Measurements from ENCODE around the gene PGAP3.

PGAP3 gene

DNA sequence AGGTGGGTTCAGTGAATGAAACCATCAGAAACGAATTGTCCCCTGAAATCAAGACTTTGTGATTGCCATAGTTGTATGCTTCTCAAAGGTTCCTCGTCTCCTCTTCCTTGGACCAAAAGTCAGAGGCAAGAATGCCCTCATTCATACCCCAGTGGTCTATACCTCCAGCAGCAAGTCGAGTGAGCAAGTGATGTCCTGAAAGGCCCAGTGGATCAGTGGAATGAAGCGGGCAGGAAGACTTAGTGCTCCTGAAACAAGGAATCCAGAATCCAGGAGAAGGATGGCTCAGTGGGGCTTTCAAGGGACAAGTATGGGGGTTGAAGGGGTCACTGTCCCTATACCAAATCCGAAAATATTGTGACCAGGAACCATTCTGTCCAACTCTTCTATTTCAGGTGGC, 6.7 kb upstream of the PGAP3 start:
- no peak for DNase-seq

DNA sequence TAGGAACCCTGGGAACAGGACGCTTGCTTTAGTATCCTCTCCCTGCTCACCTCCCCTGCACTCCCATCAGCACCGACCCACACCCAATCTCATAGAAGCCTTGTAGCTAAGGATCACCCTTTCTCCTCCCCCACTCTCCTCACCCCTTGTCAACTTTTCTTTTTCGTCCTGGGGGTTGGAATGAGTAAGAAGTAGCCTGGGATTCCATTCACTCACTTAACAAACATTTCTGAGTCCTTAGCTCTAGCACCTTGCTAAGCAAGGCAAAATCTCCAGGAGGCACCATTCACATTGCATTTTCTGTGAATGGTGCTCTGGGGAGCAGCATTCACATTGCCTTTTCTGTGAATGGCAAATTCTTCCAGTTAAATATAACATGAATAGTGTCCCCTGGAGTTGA, 1.1 kb upstream of the PGAP3 start:
- no peak for DNase-seq

DNA sequence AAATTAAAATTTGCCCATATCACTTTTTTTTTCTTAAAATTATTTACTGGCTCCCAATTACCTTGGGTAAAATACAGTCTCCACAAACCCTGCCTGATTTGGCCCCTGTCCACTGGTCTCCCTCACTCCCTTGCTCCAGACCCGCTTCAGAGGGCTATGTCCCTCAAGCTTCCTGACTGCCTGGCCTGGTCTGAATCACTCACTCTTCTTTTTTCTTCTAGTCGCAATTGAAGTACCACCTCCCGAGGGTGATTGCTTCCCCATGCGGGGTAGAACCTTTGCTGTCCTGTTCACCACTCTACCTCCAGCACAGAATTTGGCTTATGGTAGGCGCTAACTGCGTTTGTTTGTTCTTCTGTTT, 598 bp upstream of the PGAP3 start:
- no peak for DNase-seq

DNA sequence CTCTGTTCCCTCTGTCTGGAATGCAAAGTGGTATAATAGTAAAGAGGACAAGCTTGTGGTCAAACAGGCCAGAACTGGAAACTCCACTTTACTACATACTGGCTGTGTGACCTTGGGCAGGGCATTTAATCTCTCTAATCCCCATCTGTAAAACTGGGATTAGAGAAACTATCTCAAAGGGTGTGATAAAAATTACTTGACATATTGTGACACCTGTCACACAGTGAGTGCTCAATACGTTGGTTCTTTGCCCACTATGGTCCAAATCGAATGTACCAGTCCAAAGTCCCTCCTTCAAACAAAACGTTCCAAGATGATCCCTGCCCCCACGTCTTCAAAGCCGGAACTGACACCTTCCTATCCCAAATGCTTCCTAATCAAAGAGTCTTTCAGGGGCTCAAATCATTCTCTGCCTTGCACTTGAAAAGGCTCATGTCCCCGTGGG, 734 bp downstream of the PGAP3 start:
- DNase-seq: no peak

GRCh38 chr17:39684369-39685192, 3.3 kb downstream of the PGAP3 start:
- DNase-seq: no peak

DNA sequence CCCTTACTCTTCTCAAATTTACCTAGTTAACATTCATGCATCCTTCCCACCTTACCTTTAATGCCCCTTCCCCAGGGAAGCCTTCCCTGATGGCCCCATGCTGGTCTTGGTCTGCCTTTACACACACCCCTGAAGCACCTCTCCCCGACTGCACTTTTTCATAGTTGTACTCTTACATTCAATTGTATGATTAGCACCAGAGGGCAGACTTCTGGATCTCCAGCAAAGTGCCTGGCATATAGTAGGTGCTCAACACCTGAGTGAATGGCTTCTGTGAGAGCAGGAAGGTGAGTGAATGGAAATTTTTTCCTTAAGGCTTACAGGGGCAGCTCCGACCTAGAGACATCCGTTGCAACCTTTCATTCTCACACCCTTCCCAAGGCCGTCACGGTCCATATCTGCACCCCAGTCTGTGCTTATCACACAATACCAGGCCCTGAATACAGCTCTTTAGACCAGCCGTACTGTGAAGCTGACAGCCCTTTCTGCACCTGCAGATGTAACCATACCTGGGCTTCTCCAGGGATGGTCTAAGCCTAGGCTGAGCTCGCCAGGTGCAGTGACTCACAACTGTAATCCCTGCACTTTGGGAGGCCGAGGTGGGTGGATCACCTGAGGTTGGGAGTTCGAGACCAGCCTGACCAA, 4.4 kb downstream of the PGAP3 start:
- DNase-seq: no peak

DNA sequence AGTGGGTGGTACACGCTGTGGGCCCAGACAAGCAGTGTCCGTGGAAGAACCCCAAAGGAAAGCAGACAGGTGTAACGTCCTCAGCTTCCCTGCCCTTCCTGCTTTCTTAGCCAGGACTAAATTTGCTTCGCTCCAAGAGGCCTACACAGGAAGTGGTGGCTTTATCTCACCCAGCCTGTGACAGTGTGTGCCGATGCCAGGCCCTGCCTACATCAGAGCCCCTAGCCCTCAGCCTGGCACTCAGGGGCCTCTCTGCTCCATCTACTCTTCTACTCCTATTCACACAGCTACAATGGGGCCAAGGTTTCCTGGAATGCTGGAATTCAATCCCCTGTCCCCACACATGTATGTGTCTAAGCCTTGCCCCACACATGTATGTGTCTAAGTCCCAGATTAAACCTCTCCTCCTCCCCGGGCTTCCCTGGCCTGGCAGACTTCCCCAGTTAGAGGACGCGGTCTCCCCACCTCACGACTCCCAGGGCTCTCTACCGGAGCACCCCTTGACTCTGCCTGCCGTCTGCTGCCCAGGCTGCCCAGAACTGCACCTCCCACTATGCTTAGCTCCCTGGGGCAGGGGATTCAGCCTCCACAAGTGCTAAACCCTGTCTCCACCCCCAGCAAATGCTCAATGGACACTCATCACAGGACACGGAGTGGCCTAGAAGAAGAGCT, 8.2 kb downstream of the PGAP3 start:
- DNase-seq: peak; percentile 35

GRCh38 chr17:39678340-39679116, 9.3 kb downstream of the PGAP3 start:
- DNase-seq: no peak

GRCh38 chr17:39677542-39678339, 10.1 kb downstream of the PGAP3 start:
- DNase-seq: no peak

- no peak for DNase-seq
Observed at GRCh38 chr17:39677072-39677471, 10.8 kb downstream of the PGAP3 start.

DNA sequence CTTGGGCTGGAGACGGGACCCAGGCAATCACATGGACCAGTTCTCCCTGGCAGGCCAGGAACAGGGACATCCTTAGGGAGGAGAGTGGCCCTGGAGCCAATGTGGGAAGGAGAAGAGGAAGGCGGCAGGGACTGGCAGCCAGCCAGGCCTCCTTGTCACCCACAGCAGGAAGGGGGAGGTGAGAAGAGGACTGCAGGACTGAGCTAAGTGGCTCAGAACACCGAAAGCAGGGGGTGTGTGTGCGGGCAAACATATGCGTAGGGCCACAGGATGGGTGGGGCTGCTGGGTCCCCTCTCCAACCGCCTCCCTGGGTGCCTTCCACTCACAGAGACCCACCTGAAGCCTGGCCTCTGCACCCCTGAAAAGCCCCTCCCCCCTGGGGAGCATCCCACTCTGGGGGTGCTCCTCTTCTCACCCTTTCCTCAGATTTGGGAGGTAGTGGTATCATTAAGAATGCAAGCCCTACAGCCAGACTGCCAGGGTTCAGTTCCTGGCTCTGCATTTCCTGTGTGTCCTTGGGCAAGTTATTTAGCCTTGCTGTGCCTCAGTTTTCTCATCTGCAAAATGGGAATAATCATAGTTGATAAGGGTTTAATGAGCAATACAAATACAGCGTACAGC, 11.5 kb downstream of the PGAP3 start:
- peak; percentile 45 for DNase-seq

DNA sequence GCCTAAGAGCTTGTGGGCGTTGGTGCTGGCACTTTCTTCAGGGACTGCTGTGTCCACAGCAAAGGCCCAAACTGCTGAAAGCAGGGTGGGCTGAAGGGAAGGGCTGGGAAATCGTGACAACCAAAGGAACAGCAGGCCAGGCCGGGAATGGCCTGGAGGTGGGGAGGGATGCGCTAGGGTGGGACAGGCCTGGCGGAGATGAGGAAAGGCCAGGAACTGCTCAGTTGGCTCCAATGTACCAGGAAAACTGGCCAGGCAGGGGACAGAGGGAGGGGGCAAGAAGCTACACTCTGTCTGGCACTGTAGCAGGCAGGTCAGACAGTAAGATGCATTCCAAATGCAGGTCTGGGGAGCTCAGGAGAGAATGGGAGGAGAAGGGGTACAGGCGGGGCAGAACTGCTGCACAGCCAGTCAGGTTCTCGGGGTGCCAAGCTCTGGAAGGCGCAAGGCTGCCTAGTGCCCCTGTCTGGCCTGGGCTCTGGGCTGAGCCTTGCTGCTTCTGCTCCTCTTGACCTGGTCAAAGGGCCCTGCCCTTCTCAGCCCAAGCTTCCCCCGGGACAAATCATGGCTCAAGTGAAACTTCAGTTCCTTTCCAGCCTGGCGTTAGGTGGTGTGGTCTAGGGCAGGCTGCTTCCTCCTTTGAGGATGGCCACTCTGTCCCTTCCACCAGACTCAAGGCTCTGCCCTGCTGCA, 12.3 kb downstream of the PGAP3 start:
- no peak for DNase-seq

DNA sequence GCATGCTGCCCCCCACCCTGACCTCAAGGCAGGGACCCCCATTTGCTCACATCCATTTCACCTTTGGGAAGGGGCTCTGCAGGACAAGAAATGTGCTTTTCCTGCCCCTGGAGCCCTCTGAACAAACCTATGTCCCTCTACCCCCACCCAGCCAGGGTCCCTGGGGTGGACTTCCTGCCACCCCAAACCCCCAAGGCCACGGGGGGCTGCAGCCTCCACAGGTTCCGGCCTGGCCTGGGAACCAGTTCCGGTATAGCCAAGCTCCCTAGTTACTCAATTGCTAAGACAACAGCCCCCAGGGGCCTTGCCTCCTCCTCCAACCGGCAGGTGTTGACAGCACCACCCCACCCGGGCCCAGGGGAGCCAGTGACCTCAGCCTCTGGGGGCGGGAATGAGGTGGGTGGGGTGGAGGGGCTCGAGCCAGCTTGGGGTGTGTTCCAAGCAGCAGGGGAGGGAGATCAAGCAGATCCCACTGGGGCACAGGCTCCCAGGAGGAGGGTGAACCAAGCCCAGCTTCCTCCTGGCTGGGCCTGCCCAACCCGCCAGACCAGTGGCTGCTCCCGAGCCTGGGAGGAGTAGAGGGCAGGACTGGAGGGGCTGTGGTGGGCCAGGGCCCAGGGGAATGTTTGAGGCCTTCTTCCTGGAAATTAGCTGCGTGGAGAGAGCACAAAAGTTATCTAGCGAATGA, 13.0 kb downstream of the PGAP3 start:
- no peak for DNase-seq

DNA sequence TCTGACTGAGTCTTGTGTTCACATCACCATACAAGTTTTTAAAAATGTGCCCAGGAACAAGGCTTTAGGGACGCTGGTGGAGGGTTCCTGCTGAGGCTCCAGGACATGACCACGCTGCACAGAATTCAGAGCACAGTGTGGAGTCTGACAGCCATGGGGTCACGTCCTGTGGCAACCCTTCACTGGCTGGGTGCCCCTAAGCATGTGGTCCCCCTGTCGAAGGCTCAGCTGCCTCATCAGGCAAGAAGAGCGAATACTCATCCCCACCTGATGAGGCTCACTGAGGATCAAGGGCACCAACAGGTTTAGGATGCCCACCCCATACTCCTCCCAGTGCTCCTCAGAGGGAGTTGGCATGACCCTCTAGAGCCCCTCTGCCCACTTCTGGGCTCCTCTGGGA, 13.7 kb downstream of the PGAP3 start:
- DNase-seq: no peak

GRCh38 chr17:39673335-39674081, 14.3 kb downstream of the PGAP3 start:
- DNase-seq: no peak

GRCh38 chr17:39672522-39673334, 15.1 kb downstream of the PGAP3 start:
- DNase-seq: no peak

DNA sequence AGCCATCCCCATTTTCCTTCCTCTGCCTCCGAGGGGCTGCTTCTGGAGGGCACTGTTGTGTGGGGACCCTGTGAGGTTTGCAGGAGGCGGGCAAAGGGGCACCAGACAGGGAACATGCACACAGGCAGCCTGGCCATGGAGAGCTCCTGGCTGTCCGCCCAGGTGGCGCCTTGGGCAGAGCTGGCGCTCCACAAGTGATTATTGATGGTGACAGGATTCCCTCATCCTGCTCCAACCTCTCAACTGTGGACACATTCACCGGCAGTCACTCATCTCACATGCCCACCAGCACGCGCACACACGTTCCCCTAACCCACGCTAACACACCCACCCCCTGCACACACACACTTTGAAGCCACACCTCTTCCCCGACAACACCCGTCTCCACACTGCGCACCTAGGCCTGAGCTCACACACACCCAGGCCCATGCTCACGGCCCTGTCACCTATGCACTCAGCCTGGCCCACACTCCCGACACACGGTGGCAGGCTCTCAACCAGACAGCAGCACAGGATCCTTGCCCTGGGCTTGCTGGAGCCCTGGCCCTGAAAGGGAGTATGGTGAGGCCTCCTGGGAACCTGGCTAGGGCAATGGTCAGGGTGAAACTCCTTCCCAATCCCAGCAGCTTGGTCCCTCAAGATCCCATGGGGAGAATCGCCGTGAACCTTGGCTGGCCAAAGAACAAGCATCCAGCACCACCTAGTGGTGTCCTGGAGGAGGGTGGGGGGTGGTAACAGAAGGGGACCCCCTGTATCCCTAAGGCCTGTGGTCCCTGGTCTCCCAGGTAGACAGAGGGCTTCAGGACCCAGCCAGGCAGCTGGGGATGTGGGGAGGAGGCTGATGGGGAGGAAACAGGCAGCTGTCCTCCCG, 16.0 kb downstream of the PGAP3 start:
- no peak for DNase-seq

DNA sequence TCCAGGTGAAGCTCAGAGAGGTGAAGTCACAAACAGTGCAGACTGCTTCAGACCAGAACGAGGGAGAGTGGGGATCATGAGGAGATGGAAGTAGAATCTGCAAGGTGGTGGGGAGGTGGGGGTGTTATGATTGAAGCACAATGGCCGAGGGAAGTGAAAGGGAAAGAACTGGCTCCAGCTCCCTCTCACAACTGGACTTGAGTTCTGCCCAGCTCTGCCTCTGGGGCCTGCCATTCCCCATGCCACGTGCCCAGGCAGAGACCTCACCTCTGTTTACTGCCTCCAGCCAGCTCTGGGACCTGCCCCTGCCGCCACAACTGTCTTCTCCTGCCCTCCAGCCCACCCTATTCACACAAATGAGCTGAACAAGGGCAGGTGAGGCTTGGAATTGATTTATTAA, 17.1 kb downstream of the PGAP3 start:
- no peak for DNase-seq
